Right lung (tissue), 5 donors: ENCODE results near the gene ZGLP1. TPM values are rescaled to one million over a fixed set of nuclear protein-coding genes. Genes with fewer than 3 reads are reported as not detected.
"Not testable (repeated sequence)": the region's sequence is repeated elsewhere in the genome, so short reads cannot be mapped to it uniquely, and the experiment has no call there.

Source experiments
- DNase-seq, 2 donors: peaks; one replicate each; pipeline ENCODE4 v3.0.0-alpha.2; 2013
- polyA plus RNA-seq, 5 donors: library from polyadenylated mRNA; unstranded; fragments of 120-200 nt; gene quantifications; one replicate each; pipeline versions ENCODE4 v1.2.1 to v1.2.3, GENCODE V29; 2013; ENCODE audit warnings: inconsistent platforms in 1 of 5, low replicate concordance in 1 of 5; ENCODE audit not compliant: insufficient read length in 5 of 5, insufficient read depth in 1 of 5

ZGLP1 gene
- polyA plus RNA-seq, 5 donors: 5.1 to 12.8 (median 8.4) TPM

GRCh38 chr19:10295305-10295846, 14.2 kb downstream of the ZGLP1 start:
- DNase-seq: no peak

GRCh38 chr19:10294368-10294697, 15.3 kb downstream of the ZGLP1 start:
- no peak for DNase-seq

GRCh38 chr19:10293637-10294367, 15.8 kb downstream of the ZGLP1 start:
- DNase-seq: no peak

GRCh38 chr19:10292789-10293636, 16.6 kb downstream of the ZGLP1 start:
- DNase-seq: no peak

- DNase-seq: no peak
These were observed 17.3 kb downstream of the ZGLP1 start for GRCh38 chr19:10292206-10292788.

- DNase-seq: no peak
These were observed 17.9 kb downstream of the ZGLP1 start for GRCh38 chr19:10291554-10292205.

- DNase-seq: no peak
These were observed 18.6 kb downstream of the ZGLP1 start for GRCh38 chr19:10290876-10291553.

- no peak for DNase-seq
These were observed 19.2 kb downstream of the ZGLP1 start for GRCh38 chr19:10290357-10290875.

- no peak for DNase-seq
These were observed 19.7 kb downstream of the ZGLP1 start, which contains the start of gene ICAM5 for GRCh38 chr19:10289836-10290356. ICAM5 (plus strand) TSS chr19:10289952; CDS start chr19:10290044, 92 bp downstream.

GRCh38 chr19:10289167-10289835, 20.3 kb downstream of the ZGLP1 start:
- no peak for DNase-seq

- no peak for DNase-seq
These were observed 20.9 kb downstream of the ZGLP1 start for GRCh38 chr19:10288662-10289166.

GRCh38 chr19:10286803-10287737, 22.5 kb downstream of the ZGLP1 start, which contains the start of gene ICAM4:
ICAM4 (plus strand) TSS chr19:10286955; CDS start chr19:10287013, 58 bp downstream.
- DNase-seq: peak; percentile 94

GRCh38 chr19:10285393-10285792, 24.2 kb downstream of the ZGLP1 start:
- DNase-seq: no peak

- no peak for DNase-seq
These were observed 24.7 kb downstream of the ZGLP1 start for GRCh38 chr19:10284960-10285278.

GRCh38 chr19:10284065-10284959, 25.3 kb downstream of the ZGLP1 start:
- no peak for DNase-seq

GRCh38 chr19:10283301-10284064, 26.1 kb downstream of the ZGLP1 start:
- DNase-seq: no peak

- not testable (repeated sequence) for DNase-seq
These were observed 27.6 kb downstream of the ZGLP1 start for GRCh38 chr19:10282043-10282442.
